ENCODE results near the gene CPT1A.
A peak's percentile ranks its signal among the peaks of the same experiment; 100 is the strongest.
"Not testable (repeated sequence)": the region's sequence is repeated elsewhere in the genome, so short reads cannot be mapped to it uniquely, and the experiment has no call there.

Gene CPT1A

GRCh38 chr11:68841718-68842426, at the start of gene CPT1A:
Gene CPT1A, minus strand, starts transcription at chr11:68841916. Its CDS starts 26,442 bp downstream, at chr11:68815474.
- no peak for FAIRE-seq

DNA sequence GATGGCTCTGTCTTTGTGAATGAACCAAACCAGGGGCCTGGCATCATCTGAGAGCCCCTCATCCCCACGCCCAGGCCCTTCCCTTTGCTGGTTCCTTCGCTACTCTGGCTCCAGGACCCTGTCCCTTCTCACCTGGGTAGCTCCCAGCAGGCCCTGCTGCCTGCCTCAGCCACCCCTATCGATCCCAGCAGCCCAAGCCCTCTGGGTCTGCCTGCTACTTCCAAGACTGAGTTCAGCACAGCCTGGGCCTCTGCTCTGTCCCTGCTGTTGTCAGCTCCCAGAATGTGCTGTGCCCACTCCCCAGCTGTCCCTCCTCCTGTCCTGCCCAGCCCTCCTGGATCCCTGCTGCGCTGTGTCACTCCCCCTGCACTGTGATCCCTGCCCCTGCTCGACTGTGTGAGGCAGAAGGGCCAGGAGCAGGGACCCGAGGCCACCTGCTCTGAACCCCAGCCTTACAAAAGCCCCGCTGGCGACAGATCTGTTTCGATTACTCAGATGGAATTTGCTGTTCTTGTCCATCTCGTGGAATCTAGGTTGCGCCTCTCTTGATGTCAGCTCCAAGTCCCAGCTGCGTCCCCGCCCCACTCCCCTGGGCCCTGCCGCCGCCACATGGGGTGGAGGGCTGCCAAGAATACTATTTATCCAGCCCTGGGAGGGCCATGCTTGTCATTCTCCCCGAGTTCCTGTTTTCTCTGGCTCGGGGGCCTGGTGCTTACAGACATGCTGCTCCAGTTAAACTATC, 48.9 kb upstream of the CPT1A start:
- peak; percentile 90 for FAIRE-seq

DNA sequence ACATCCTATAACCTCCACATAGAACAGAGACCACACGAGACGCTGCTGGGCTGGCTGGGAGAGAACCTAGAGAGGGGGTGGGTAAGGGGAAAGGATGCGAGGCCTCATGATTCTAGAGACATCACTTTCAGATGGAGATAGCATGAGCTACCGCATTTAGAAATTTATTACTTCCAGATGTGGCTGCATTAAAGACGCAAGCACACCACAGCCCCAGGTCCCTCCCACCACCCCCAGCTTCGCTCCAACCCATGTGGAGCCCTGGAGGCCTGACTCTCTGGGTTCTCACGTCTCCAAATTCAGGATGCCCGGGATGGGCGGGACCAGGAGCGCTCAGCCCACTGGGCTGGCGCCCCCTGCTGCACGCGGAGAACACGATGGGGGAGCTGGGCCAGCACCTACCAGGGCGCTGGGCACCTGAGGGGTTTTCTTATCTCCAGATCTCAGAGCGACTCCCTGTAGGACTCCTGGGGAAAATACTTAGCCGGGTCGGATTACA, 48.3 kb upstream of the CPT1A start:
- FAIRE-seq, result no peak

DNA sequence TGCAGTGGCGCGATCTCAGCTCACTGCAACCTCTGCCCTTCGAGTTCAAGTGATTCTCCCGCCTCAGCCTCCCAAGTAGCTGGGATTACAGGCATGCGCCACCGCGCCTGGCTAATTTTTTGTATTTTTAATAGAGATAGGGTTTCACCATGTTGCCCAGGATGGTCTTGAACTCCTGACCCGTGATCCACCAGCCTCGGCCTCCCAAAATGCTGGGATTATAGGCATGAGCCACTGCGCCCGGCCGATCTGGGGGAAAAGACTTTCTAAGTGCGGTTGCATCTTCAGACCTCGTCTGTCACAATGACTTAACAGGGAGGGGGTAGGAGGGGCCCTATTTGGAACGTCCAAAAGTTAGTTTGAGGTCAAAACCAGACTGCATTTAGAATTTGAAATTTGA, 43.1 kb upstream of the CPT1A start:
- FAIRE-seq, result not testable (repeated sequence)

- FAIRE-seq, result no peak
Measured at GRCh38 chr11:68882391-68882790, 40.7 kb upstream of the CPT1A start.

- no peak for FAIRE-seq
Measured at GRCh38 chr11:68881320-68881719, 39.6 kb upstream of the CPT1A start.

- FAIRE-seq, result no peak
Measured at GRCh38 chr11:68880851-68881250, 39.1 kb upstream of the CPT1A start.

DNA sequence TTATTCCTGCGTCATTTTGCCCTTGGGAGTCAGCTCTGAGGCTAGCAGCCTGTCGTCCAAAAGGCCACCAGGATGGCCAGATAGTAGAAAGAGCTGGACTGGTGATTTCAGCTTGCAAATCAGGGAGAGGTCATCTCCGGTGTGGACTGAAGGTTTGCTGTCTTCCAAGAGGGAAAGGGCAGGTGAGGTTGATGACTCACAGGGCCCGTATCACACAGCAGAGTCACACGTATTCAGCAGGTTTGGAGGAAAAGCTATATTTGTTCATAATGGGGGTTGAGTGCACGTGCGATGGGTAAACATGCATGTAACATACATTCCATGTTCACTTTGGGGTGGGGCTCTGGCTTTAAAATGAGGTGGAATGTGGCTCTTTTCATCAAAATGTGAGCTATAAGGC, 36.3 kb upstream of the CPT1A start:
- no peak for FAIRE-seq

GRCh38 chr11:68872216-68873003, 30.7 kb upstream of the CPT1A start:
- no peak for FAIRE-seq

GRCh38 chr11:68870470-68870869, 28.8 kb upstream of the CPT1A start:
- no peak for FAIRE-seq

DNA sequence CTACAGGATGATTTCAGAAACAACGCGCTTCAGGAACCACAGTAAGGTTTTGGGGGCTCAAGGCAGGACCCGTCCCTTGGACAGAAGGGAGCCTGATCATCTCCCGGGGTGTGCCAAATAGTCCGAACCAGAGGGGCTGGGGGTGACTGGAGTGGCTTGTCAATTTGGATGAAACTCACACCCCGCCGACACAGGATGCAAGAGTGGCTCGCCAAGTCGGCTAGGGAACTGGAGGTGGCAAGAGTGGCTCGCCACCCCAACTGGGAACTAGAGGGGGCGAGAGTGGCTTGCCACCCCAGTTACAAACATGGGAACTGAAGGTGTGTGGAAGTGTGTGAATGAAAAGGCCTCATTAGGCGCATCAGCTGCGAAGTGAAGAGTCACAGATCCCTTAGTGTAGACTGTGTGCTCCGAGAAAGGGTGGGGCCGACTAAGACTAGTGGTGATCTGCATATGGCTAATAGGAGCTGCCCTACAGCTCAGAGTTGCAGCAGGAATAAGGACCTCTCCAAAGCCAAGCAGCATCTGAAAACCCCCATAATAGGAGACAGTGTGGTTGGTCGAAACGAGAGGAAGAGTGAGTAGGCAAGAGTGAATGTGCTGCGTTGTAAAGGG, 26.6 kb upstream of the CPT1A start:
- no peak for FAIRE-seq

DNA sequence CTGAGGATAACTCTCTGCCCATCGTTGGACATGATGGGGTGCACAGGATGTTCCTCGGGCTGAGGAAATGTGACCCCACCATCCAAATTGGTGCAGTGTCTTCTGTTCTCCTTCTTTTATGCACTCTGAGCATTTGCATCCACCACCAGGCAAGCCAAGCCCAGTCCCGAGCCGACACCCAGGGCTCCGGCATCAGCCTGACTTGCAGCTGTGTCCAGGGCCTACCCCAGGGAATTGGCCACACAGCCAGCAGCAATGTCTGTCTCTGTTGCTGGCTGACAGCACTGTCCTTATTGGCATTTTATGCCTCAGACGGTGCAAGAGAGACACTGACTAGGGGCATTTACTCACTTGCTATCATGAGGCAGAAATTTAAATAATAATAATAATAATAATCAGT, 25.4 kb upstream of the CPT1A start:
- no peak for FAIRE-seq

- FAIRE-seq, result no peak
Measured at GRCh38 chr11:68865241-68865640, 23.5 kb upstream of the CPT1A start.

GRCh38 chr11:68863553-68864265, 22.0 kb upstream of the CPT1A start:
- FAIRE-seq, result no peak

GRCh38 chr11:68862421-68862820, 20.7 kb upstream of the CPT1A start:
- FAIRE-seq, result no peak

- no peak for FAIRE-seq
Measured at GRCh38 chr11:68859123-68859522, 17.4 kb upstream of the CPT1A start.

DNA sequence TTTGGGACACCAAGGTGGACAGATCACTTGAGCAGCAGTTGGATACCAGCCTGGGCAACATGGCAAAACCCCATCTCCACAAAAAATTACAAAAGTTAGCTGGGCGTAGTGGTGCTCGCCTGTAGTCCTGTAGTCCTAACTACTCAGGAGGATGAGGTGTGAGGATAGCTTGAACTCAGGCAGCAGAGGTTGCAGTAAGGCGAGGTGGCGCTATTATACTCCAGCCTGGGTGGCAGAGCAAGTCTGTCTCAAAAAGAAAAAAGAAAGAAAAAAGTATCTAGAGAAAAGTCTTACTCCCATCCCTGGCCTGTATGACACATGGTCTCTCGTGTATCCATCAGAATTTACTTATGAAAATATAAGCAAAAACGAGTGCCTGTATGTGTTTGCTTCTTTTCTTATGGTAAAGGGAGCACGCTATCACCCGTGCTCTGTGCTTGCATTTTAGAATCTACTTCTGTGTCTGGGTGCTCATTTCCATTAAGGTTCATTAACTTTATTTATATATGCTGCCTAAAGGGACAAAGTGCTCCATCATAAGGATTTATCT, 15.4 kb upstream of the CPT1A start:
- no peak for FAIRE-seq

- FAIRE-seq, result not testable (repeated sequence)
Measured at GRCh38 chr11:68856425-68857030, 14.8 kb upstream of the CPT1A start.

DNA sequence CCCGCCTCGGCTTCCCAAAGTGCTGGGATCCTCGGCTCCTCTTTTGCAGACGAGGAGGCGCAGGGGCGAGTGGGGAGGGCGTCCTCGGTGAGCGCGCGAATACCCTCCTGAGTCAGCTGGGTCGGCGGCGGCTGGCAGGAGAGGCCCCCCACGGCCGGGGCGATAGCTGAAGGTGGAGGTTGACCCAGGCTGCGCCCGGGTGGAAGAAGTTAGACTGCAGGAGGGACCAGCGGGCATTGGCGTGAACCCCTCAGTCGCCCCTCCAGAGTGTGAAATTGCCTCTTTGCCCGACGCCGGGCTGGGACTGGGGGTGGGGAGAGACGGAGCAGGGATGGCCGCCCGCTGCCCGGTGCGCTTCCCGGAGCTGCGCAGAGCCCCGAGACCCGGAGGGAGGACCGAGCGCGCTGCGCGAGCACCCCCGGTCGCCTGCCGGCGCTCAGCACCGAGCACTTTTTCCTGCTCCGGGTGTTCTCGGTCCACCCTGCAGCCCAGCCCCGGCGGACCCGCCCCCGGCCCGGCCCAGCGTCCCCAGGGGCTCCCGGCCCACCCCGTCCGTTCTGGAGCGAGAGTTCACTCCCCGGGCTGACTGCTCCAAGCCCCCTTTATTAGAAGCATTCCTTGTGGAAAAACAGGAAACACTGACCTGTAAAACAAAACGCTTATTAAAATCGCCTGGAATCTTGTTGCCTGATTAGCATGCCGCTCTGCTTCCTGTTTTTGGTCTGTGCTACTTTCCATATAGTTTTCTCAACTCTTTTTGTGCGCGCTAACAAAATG, 13.7 kb upstream of the CPT1A start:
- FAIRE-seq, result peak; percentile 78

DNA sequence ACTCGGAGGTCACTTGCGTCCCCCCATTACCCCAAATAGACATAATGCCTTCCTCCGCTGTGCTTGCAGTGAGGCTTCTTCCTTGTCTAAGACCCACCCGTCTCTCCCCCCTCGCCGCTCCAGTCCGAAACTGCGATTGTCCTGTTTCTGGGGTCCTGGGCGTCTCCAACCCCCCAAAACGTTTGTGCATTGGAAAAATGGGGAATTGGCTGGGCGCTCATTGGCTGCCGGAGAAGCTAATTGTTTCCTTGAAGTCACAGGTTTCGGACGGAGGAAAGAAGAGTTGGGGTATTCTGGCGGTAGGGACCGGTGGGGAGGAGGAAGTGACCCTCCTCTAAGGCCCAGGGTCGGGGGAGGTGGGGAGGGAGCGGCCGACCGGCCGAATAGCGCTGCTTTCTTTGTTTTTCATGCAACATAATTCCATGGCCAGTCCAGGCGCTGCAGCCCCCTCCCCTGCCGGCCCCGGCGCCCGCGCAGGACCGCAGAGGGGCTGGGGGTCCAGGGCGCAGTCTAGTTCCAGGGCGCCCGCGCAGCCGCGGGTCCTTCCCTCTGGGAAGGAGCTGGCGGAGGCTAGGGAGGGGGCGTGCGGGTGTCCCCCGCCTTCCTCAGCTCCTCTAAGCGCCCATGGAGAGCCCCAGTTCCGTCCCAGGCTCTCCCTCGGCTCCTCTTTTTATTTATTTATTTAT, 12.7 kb upstream of the CPT1A start:
- FAIRE-seq, result no peak

Measured in endometrium (tissue), 2 donors.